Activated gamma-delta T cell (primary cell): Measurements from ENCODE around the gene PRDM16.

Experiments
- DNase-seq: peaks from one replicate; lab custom pipeline; 2025; lab: John Stamatoyannopoulos, UW

PRDM16 gene

DNA sequence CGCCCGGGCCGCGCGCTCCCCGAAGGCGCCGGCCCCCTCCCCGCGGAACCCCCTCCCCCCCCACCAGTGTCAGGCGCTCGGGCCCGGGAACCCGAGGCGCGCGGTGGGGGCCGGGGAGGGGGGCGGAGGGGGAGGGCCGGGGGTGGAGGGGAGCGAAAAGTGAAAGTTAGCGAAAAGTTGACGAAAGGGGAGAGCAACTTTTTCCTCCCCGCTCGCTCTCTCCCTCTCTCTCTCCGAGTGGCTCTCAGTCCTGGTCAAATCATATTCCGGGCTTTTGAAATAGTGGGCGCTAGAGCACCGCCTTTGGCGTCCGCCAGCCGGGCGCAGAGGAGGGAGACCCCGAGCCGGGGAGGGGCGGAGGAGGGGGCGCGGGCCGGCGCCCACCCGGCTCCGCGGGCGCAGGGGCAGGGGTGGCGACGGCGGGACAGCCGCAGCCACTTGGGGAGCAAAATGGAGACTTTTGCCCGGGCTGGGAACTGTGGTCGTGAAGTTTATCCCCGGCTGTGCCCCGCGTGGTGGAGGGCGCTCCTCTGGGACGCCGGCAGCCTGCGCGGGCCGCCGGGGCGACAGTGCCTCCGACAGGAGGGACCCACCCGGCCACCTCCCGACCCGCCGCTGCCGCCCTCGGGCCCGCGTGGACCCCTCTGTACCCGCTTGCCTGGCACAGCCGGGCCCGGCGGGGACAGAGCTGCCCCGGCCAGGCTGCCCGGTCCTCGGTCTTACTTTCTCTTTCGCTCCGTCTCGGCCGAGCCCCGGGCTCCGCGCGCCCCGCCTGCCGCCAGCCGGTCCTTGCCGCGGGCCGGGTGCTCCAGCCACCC lies 697 bp downstream of the PRDM16 start:
- DNase-seq = no peak

DNA sequence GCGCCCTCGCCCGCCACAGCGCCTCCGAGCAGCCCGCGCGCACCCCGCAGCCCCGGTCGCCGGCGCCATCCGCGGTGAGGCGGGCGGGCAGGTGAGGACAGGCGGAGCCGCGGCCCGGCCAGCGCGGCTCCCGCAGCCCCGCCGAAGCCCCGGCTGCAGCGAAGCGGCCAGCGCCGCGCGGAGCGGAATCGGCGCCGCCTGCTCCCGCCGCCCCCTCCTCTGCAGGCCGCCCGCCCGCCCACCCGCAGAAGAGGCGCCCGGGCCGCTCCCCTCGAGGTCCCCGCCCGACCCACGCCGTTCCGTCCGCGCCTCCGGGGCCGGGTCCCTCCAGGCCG lies 1.3 kb downstream of the PRDM16 start:
- DNase-seq = no peak

- no peak for DNase-seq
Measured at GRCh38 chr1:3070644-3071564, 1.9 kb downstream of the PRDM16 start.

DNA sequence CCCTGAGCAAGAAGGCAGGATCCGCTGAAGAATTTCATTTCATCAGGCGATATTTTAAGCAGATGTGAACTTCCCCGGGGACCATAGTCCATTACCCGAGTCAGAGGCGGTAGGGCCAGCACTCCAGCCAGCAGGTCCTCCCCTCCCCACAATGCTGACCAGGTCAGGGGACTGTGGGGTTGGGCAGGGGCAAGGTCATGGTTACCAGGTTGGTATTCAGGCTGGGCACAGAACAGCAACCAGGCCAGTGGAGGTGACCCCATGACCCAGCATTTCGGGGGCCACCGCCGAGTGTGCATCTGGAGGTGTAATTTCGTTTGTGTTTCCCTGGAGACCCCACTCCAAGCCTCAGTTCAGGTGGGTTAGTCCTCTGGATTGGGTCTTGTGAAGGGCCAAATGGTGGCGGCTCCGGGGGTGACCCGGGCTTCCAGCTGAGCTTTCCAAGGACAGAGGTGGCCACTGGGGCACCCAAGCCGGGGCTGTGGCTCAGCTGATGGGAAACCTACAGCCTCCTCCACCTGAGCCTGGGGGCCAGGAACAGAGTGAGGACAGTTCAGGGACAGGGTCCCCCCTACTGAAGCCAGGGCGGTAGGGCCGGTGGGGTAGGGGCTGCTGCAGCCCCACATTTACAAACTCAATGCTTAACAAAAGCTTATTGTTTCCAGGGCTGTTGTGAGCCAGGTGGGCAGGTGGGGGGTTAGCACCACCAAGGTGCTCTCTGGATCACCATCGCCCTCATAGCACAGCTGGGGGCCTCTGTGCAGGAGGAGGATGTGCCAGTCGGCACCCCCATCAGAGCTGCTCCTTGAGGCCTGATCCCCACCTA lies 2.8 kb downstream of the PRDM16 start:
- DNase-seq = no peak

- DNase-seq = no peak
Measured at GRCh38 chr1:3072391-3073185, 3.6 kb downstream of the PRDM16 start.

DNA sequence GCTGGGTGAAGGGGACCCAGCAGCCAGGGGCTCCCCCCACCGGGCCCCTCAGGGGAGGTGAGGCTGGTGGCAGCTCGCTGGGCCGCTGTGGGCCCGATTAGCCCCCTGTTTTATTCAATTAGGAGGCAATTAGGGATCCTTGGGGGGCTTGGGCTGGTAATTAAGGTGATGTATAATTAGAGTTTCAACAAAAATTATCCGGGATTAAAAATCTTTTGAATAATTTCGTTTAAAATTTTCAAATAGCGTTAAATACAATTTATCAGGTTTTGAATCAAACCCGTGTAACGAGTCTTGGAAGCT lies 4.1 kb downstream of the PRDM16 start:
- no peak for DNase-seq

DNA sequence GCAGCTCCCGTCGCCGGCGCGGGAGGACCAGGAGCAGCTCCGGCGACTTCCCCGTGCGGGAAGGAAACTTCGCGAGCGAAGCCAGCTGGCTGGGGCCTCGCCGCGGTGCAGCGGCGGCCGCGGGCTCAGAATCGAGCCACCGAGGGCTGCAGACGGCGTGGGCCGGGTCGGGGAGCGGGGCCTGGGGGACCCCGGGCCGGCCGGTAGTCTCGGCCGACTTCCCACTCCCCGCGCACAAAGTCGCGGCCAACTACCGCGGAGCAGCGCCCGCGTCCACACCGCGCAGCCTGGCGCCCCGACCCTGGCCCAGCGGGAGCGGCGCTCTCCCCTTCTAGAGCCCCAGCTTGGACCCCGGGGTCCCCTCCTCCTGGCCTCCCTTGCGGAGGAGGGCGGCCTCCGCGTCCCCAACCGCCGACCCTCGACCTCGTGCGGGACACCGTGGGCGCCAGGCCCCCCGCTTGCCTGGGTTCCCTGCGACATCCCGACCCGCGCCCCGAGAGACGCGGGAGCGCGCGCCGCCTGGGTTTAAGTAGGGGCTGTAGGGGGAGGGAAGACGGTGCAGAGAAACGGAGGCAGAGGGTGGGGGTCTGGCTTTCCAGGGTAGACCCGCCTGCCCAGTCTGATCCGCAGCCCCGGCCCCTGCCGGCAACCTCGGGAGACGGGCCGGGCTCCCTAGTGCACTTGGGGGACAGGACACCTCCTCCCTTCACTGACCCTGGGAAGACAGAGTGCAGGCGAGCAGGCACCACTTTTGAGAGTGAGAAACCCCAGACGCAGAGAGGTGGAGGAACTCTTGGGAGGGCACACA lies 4.7 kb downstream of the PRDM16 start:
- no peak for DNase-seq

DNA sequence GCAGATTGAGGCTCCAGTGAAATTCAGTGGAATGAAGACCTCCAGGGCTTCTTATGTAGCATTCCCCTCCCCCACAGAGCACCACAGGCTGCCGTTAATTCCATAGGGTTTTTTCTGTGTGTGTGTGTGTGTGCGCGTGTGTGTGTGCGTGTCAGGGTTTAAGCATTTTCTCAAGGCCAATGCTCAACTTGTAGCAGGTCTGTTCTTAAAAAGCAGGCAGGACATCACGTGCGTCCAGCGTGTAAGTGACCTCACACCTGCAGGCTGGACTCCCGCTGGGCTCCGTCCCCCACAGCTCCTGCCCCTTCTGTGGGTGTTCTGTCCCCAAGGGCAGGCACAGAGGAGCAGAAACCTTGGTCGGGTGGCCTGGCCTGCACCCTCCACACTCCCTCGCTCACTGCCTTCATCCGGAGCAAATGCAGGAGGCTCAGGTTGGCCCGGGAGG lies 5.3 kb downstream of the PRDM16 start:
- no peak for DNase-seq

DNA sequence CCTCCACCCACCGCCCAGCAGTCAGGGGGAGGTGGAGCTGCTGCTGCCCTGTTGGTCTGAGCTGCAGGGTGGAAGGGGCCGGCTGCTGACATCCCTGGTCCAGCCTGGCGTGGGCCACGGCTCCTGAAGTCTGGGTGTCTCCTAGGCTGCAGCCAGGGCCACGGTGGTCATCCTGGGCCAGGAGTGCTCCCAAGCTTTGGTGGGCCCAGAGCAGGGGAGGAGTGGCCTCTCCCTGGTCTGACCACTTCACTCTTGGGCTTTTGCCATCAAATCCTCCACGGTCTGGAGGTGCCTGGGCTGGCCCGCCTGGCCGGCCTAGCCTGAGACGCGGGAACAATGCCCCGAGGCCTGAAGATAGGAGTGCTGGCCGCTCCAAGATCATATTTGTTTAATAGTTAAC lies 5.8 kb downstream of the PRDM16 start:
- DNase-seq = no peak

GRCh38 chr1:3075666-3076362 lies 6.8 kb downstream of the PRDM16 start:
- DNase-seq = no peak

- no peak for DNase-seq
Measured at GRCh38 chr1:3076363-3076740, 7.3 kb downstream of the PRDM16 start.

GRCh38 chr1:3077081-3077480 lies 8.1 kb downstream of the PRDM16 start:
- DNase-seq = no peak

GRCh38 chr1:3077561-3077960 lies 8.6 kb downstream of the PRDM16 start:
- DNase-seq = no peak

- DNase-seq = no peak
Measured at GRCh38 chr1:3078430-3078861, 9.4 kb downstream of the PRDM16 start.

GRCh38 chr1:3078871-3079270 lies 9.9 kb downstream of the PRDM16 start:
- DNase-seq = no peak

DNA sequence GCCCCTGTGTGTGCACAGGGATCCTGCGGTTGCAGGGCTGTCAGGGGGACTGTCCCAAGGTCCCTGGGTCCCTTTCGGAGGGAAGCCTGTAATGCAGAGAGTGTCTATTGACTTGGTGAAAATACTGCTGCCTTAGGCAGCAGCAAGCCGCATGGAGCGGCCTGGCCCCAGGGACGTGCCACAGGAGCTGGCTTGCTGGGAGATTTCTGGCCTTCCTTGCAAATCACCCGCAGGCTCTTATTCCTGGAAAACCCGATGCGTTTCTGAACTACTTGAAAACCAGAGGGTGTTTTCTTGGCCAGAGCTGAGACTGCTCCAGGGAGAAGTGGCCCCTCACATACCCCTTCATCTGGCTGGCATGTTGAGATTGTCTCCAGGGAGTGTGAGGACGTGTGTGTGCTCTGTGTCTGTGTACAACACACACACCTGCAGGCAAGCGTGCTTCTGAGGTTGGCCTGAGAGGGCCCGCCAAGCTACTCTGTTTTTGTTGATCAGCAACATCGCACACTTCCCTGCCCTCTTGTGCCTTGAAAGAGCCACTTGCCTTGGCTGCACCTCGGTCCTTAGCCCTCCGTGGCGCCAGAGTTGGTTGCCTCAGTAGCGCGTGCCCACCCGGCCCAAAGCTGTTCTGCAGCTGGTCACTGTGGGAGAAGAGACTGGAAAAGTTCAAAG lies 10.5 kb downstream of the PRDM16 start:
- no peak for DNase-seq

GRCh38 chr1:3080053-3080955 lies 11.3 kb downstream of the PRDM16 start:
- no peak for DNase-seq

DNA sequence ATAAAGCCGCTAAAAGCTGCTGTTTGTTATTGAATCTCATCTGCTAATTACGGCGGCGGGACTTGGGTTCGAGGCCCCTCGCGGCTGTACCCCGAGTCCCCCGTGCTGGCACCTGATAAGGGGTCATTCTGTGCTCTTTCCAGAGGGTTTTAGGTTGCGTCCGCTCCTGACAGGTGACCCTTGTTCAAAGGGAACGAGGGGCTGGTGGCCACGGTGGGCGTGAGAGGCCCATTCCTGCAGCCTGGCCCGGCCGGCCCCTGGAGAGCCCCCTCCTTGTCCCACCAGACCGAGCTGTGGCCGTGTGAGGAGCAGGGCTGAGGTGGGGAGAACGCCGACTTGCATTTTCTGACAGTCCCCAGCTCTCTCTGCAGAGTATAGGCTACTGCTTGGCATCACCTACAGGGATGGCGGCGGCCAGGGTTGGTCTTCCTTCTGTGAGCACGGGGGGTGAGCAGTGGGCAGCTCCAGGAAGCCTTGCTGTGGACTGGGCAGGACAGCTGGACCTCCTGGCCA lies 12.2 kb downstream of the PRDM16 start:
- no peak for DNase-seq
